GM23338 (cell line): Measurements from ENCODE around the gene DCLK1. TPM values are rescaled to one million over a fixed set of nuclear protein-coding genes. Genes with fewer than 3 reads are reported as not detected.
A peak's percentile ranks its signal among the peaks of the same experiment; 100 is the strongest.

ENCODE experiments used
- ATAC-seq: fragments of 200-7000 bp; cut with Tn5 transposase; 3 replicates; pipeline ENCODE4 v1.9.1; 2020
- DNase-seq: peaks from one replicate; pipeline ENCODE4 v3.0.0-alpha.2; 2015; ENCODE audit warnings: low spot score
- H2AFZ ChIP-seq: fragments of 200-600 bp; sonication (generic); 2 replicates; pipeline ENCODE4 v1.8.0; 2016; ENCODE audit warnings: antibody characterized with exemption, mild to moderate bottlenecking, moderate library complexity
- H3F3A ChIP-seq: fragments of 200-600 bp; sonication (generic); replicated peaks from 2 replicates; pipeline ENCODE4 v1.8.0; 2017; ENCODE audit warnings: antibody characterized with exemption, mixed run types, low read depth
- H3K27ac ChIP-seq: fragments of 200-600 bp; sonication (generic); 2 replicates; pipeline ENCODE4 v1.6.1; 2016; ENCODE audit warnings: low read depth
- H3K27me3 ChIP-seq: fragments of 200-600 bp; sonication (generic); 2 replicates; pipeline ENCODE4 v1.8.0; 2016; ENCODE audit warnings: mild to moderate bottlenecking, mixed run types, moderate library complexity; ENCODE audit not compliant: insufficient read depth
- H3K36me3 ChIP-seq: fragments of 200-600 bp; sonication (generic); 2 replicates; pipeline ENCODE4 v1.8.0; 2016; ENCODE audit warnings: mild to moderate bottlenecking; ENCODE audit not compliant: insufficient read depth
- H3K4me1 ChIP-seq: fragments of 200-600 bp; sonication (generic); 2 replicates; pipeline ENCODE4 v1.8.0; 2016; ENCODE audit warnings: mild to moderate bottlenecking, moderate library complexity; ENCODE audit not compliant: insufficient read depth
- H3K4me2 ChIP-seq: fragments of 200-600 bp; sonication (generic); 2 replicates; pipeline ENCODE4 v1.7.1; 2017; ENCODE audit warnings: mixed run types
- H3K4me3 ChIP-seq: fragments of 200-600 bp; sonication (generic); 2 replicates; pipeline ENCODE4 v1.6.1; 2016; ENCODE audit warnings: mixed run types
- H3K79me2 ChIP-seq: fragments of 200-600 bp; sonication (generic); replicated peaks from 2 replicates; pipeline ENCODE4 v1.8.0; 2017; ENCODE audit warnings: mild to moderate bottlenecking; ENCODE audit not compliant: insufficient read depth
- H3K9me2 ChIP-seq: fragments of 200-600 bp; sonication (generic); 2 replicates; pipeline ENCODE4 v1.8.0; 2017; ENCODE audit not compliant: insufficient read depth
- H4K20me1 ChIP-seq: fragments of 200-600 bp; sonication (generic); replicated peaks from 2 replicates; pipeline ENCODE4 v1.8.0; 2017; ENCODE audit warnings: mild to moderate bottlenecking; ENCODE audit not compliant: insufficient read depth
- H3K27ac Mint-ChIP-seq: 2 replicates; pipeline ENCODE4 v1.8.0; 2020; ENCODE audit warnings: inconsistent platforms, mild to moderate bottlenecking, moderate library complexity, mixed read lengths
- H3K27me3 Mint-ChIP-seq: 3 replicates; pipeline ENCODE4 v1.8.0; 2022; ENCODE audit warnings: low read depth, mild to moderate bottlenecking, moderate library complexity, mixed read lengths, inconsistent platforms; ENCODE audit not compliant: insufficient read depth, poor library complexity
- H3K36me3 Mint-ChIP-seq: 3 replicates; pipeline ENCODE4 v1.8.0; 2021; ENCODE audit warnings: low read depth, mild to moderate bottlenecking, inconsistent platforms, moderate library complexity, mixed read lengths
- H3K4me1 Mint-ChIP-seq: 3 replicates; pipeline ENCODE4 v1.8.0; 2020; ENCODE audit warnings: mild to moderate bottlenecking, inconsistent platforms, mixed read lengths
- H3K4me3 Mint-ChIP-seq: 3 replicates; pipeline ENCODE4 v1.8.0; 2021; ENCODE audit warnings: moderate library complexity, mild to moderate bottlenecking, inconsistent platforms, mixed read lengths
- H3K9me3 Mint-ChIP-seq: 3 replicates; pipeline ENCODE4 v1.8.0; 2020; ENCODE audit warnings: moderate library complexity, mild to moderate bottlenecking, inconsistent platforms, mixed read lengths
- CREB1 ChIP-seq: fragments of 250-450 bp; sonication (Bioruptor Pico); IDR thresholded peaks from 2 replicates; pipeline ENCODE4 v1.5.0; 2020; ENCODE audit warnings: low read depth, mild to moderate bottlenecking, moderate library complexity
- CTCF ChIP-seq, 2 experiments: fragments of 200-600 bp in 1 of 2; sonication (generic) in 1 of 2; conservative IDR thresholded peaks; 2 replicates each; pipeline versions ENCODE4 v1.5.1 to v1.6.1; 2016 to 2017; ENCODE audit warnings: antibody characterized with exemption in 2 of 2, low read depth in 2 of 2, mild to moderate bottlenecking in 2 of 2, moderate library complexity in 1 of 2
- ETS1 ChIP-seq: IDR thresholded peaks from 2 replicates; pipeline ENCODE4 v1.6.1; 2016; ENCODE audit warnings: antibody characterized with exemption
- EZH2phosphoT487 ChIP-seq: fragments of 200-600 bp; sonication (generic); IDR thresholded peaks from one replicate; pipeline ENCODE4 v1.8.1; 2018; ENCODE audit warnings: antibody characterized with exemption; ENCODE audit not compliant: unreplicated experiment
- POLR2AphosphoS5 ChIP-seq: IDR thresholded peaks from 2 replicates; pipeline ENCODE4 v1.6.1; 2016; ENCODE audit warnings: antibody characterized with exemption, low read depth
- REST ChIP-seq: IDR thresholded peaks from one replicate; pipeline ENCODE4 v1.6.1; 2018; ENCODE audit warnings: antibody characterized with exemption; ENCODE audit not compliant: unreplicated experiment
- STAT1 ChIP-seq: IDR thresholded peaks from one replicate; pipeline ENCODE4 v1.6.1; 2016; ENCODE audit warnings: antibody characterized with exemption; ENCODE audit not compliant: unreplicated experiment
- ZNF114 ChIP-seq: fragments of 250-450 bp; sonication (Bioruptor Pico); IDR thresholded peaks from 2 replicates; pipeline ENCODE4 v1.5.0; 2020; ENCODE audit warnings: mild to moderate bottlenecking, moderate library complexity
- ZNF331 ChIP-seq: fragments of 250-450 bp; sonication (Bioruptor Pico); IDR thresholded peaks from 2 replicates; pipeline ENCODE4 v1.5.0; 2020; ENCODE audit warnings: low read depth, mild to moderate bottlenecking, moderate library complexity
- polyA plus RNA-seq: library from polyadenylated mRNA; unstranded; fragments of >200 nt; fragmentation: Nextera tagmentation; extraction: Ambion mirVana; gene quantifications from 2 replicates; pipeline ENCODE4 v1.2.1, GENCODE V29; 2016
- total RNA-seq: library from RNA; depleted of rRNA; stranded (reverse); fragments of >200 nt; shearing (Covaris generic); gene quantifications from 2 replicates; pipeline ENCODE4 v1.2.3, GENCODE V29; 2014

Gene DCLK1
- total and polyA plus RNA-seq, 2 experiments from 2014 or later: 13.1 to 57.7 TPM

GRCh38 chr13:35851356-35851755 lies 279.8 kb downstream of the DCLK1 start (continued):
- TF ChIP-seq REST (no peak), STAT1 (no peak), EZH2phosphoT487 (no peak)

GRCh38 chr13:35850569-35850968 lies 280.6 kb downstream of the DCLK1 start:
- Histone ChIP-seq H2AFZ (no peak overlapping the region), H4K20me1 (no peaks in the 10 kb centered on the region), H3K4me3 (no peak overlapping the region), H3K4me2 (no peak overlapping the region), H3K4me1 (peaks cover 36% of the 10 kb centered on the region), H3K27me3 (no peaks in the 10 kb centered on the region), H3K27ac (no peak overlapping the region), H3K9me2 (0 out of 2 replicates have a peak, but pooled peaks cover 4% of the 10 kb centered on the region), H3F3A (no peaks in the 10 kb centered on the region; the same call in 1 of the 2 replicates), H3K36me3 (no peaks in the 10 kb centered on the region), H3K79me2 (peaks cover 31% of the 10 kb centered on the region)
- peak; percentile 48 for ATAC-seq
- peak; percentile 48 to 60 for TF ChIP-seq CTCF (conservative IDR thresholded peaks at IDR 0.05; ENCODE audit: low read depth in 2 of 2)
- no peak for TF ChIP-seq POLR2AphosphoS5
- Mint-ChIP-seq H3K27ac (no peak overlapping the region; the same call in 1 of the 2 replicates), H3K4me1 (peaks cover 47% of the 10 kb centered on the region), H3K36me3 (peaks cover 35% of the 10 kb centered on the region), H3K27me3 (peaks cover 2% of the 10 kb centered on the region), H3K9me3 (no peaks in the 10 kb centered on the region), H3K4me3 (no peak overlapping the region)
- DNase-seq: peak; percentile 51

- H3K36me3 ChIP-seq: no peaks in the 10 kb centered on the region
- H2AFZ ChIP-seq: no peak overlapping the region
- Mint-ChIP-seq H3K36me3 (peaks cover 35% of the 10 kb centered on the region), H3K4me3 (no peak overlapping the region), H3K9me3 (no peaks in the 10 kb centered on the region), H3K27ac (no peak overlapping the region), H3K4me1 (peaks cover 35% of the 10 kb centered on the region), H3K27me3 (peaks cover 2% of the 10 kb centered on the region)
- no peak overlapping the region for H3K27ac ChIP-seq
- DNase-seq: no peak
- peaks cover 25% of the 10 kb centered on the region for H3K4me1 ChIP-seq
- no peaks in the 10 kb centered on the region for H3K27me3 ChIP-seq
- no peak for ATAC-seq
- H3K4me3 ChIP-seq: no peak overlapping the region
- no peaks in the 10 kb centered on the region for H3F3A ChIP-seq
- H3K4me2 ChIP-seq: 0 out of 2 replicates have a peak overlapping the region, but pooled peaks have one; percentile 7
- 0 out of 2 replicates have a peak, but pooled peaks cover 4% of the 10 kb centered on the region for H3K9me2 ChIP-seq
- H3K79me2 ChIP-seq: peaks cover 26% of the 10 kb centered on the region
- H4K20me1 ChIP-seq: no peaks in the 10 kb centered on the region; the same call in 1 of the 2 replicates
- TF ChIP-seq ZNF114 (no peak), ZNF331 (no peak), CTCF (conservative IDR thresholded peaks at IDR 0.05; ENCODE audit: low read depth in 2 of 2) (no peak), ETS1 (no peak), REST (no peak), CREB1 (no peak)
Observed at GRCh38 chr13:35849256-35849644, 281.9 kb downstream of the DCLK1 start.
